Stimulated activated CD4-positive, alpha-beta T cell treated with anti-CD3 and anti-CD28 coated beads, Interleukin-1b, Interleukin-23, amount 100 ng/mL, for 4 hours (primary cell): ENCODE results near the gene BAG1.

Experiments used
- DNase-seq, 2 donors: peaks; one replicate each; pipeline ENCODE4 v3.0.0-alpha.2; 2020; ENCODE audit warnings: low read depth in 2 of 2

The BAG1 gene

DNA sequence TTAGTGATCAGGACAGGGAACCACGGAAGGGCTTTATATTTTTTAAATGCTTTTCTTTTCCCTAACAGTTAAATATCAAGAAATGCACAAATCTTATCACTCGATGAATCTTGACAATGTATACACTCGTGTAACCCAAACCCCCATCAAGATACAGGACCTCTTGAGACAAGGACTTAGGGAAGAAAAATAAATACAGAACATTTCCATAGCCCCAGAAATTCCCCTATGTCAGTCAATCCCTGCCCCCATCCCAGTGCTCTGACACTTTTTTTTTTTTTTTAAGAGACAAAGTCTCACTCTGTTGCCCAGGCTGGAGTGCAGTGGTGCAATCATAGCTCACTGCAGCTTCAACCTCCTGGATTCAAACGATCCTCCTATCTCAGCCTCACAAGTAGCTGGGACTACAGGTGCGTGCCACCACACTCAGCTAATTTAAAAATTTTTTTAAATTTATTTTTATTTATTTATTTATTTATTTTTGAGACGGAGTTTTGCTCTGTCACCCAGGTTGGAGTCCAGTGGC, 21.8 kb downstream of the BAG1 start:
- no peak for DNase-seq

DNA sequence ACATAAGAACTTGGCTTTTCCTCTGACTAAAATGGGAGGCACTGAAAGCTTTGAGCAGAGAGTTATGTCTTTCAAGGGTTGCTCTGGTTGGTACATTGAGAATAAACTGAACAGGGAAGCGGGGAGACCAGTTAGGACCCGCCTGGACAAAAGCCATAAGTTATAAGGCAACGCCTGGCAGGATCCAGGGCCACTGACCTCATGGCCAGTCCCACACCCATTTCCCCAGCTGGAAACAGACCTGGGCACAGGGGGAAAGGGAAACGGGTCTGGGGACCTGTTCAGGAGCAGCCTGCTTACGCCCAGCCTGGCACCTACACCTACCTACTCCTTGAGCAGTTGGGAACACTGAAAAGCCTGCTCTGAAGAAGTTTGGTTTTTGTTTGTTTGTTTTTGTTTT, 23.2 kb downstream of the BAG1 start:
- no peak for DNase-seq

DNA sequence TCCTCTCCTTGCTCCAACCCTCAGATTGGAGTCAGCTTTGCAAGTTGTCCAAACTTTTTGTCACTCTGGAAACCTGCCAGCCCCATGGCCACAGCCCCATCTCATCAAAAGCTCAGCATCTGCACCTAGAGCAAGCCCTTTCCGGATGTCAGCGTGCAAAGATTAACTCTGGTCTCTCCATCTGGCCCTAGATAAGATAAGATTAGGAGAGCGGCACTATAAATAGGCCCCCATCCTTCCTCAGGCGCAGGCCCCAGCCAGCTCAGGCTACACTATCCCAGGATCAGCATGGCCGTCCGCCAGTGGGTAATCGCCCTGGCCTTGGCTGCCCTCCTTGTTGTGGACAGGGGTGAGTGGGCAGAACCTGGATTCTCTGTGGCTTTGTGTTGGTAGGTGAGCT, 24.6 kb downstream of the BAG1 start, which contains the start of gene SPINK4:
TSS of gene SPINK4 (plus strand) at position 247 of the 400 bp plus-strand sequence. CDS start at position 289, 42 bp downstream.
- DNase-seq = no peak

DNA sequence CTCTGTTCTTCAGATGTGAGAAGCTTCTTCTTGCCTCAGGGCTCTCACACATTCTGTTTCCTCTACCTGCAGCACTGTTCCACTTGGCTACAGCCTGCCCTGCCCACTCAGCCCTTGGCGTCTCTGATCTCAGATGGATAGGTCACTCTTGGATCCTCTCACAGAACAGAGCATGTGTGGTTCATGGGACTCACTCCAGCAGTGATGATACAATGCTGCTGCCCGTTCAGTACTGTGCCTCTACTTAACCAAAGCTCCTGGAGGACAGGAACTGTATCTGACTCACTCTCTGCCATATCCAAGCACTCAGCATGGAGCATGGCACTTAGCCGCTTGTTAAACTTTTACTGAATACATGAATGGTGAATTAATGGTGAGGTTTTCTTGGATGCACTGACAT, 27.9 kb downstream of the BAG1 start:
- no peak for DNase-seq

DNA sequence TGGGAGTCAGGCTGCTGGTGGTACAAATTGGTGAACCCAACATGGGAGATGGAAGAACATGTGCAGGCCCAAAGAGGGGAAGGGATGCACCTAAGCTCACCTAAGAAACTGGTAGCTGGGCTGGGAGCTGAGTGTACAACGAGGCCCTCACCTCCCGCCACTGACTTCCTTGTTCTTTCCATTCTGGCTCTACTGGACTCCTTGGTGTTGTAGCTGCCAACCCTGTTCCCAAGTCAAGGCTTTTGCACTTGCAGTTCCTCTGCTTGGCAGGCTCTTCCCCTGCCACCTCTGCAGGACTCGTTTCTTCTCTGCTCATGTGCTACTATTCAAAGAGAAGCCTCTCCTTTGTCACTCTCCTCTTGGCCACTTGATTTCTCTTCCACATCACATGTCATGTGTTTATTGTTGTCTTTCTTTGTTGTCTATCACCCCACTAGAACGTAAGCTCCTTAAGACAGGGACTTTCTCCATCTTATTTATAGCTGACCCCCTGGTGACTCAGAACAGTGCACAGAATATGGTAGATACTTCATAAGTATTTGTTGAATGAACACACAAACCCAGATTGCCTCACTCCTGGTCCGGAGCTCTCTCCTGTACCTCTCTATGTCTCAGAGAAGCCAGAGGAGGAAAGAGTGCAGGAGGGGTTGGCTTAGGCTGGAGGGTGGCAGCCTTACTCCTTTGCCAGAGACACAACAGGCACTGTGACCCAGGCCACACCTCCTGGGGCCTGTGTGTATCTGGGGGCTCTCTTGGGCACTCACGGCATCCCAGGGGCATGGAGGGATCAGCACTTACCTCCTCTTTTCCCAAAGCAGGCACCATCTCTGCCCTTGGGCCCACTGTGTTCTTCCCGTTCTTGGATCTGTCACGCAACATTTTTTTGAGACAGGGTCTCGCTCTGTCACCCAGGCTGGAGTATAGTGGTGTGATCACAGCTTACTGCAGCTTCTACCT, 29.7 kb downstream of the BAG1 start:
- no peak for DNase-seq

DNA sequence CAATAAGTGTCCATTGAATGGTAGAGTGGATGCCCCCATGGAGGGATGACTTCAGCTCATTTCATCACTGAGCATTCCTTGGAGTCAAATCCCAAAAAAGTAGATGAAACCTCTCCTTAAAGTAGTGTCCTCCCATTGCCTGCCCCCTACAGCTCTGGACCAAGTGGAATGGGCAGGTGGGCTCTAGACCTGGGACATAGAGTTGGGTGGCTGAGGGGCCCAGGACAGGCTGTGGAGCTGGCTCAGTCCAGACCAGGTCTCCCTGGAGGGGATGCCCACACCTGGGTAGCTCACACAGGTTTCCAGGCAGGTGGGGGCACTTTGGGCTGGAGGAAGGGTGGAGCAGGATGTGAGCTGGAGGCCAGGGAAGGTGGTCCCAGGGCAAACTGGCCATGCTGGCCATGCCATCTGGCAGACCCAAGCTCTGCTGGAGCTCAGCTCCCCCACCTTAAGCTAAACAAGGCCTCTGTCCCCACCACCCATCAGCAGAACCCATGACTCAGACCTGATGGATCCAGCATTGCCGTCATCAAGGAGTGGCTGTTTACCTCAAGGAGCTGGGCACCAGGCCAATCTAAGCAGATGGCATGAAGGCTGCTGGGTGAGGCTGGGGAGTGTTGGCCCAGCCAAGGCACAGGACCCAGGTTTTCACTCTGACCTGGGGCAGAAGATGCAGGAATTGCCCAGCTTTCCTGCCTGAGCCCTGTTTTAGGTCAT, 30.7 kb downstream of the BAG1 start:
- DNase-seq = no peak

DNA sequence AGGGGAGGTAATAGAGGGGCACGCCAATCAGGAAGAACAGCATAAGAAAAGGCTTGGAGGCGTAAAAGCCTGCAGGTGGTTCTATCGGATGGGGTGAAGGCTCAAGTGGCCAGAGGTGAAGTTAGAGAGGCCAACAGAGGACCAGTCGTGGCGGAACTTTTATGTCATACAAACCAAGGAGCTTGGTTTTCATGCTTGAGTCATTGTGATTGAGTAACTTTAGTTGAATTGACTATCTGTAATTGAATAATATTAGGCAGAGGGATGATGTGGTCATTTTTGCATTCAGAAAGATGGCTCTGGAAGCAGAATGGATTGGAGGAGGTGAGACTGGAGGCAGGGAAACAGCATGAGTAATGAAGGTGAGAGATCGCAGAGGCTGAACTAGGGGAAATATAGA, 31.7 kb downstream of the BAG1 start:
- DNase-seq = no peak

DNA sequence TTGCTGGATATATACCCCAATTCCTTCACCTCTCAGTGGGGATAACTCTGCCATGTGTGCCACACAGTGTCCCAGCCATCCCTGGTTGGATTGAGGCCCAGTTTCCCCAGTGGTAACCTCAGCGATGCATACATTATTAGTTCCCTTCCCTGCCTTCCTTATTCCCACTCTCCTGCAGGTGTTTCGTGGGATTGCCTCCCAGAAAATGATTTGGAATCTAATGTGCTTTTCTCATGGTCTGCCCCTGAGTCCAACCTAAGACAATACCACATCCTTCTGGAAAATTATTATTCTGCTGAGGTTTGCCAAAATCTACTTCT, 32.9 kb downstream of the BAG1 start:
- DNase-seq = no peak

DNA sequence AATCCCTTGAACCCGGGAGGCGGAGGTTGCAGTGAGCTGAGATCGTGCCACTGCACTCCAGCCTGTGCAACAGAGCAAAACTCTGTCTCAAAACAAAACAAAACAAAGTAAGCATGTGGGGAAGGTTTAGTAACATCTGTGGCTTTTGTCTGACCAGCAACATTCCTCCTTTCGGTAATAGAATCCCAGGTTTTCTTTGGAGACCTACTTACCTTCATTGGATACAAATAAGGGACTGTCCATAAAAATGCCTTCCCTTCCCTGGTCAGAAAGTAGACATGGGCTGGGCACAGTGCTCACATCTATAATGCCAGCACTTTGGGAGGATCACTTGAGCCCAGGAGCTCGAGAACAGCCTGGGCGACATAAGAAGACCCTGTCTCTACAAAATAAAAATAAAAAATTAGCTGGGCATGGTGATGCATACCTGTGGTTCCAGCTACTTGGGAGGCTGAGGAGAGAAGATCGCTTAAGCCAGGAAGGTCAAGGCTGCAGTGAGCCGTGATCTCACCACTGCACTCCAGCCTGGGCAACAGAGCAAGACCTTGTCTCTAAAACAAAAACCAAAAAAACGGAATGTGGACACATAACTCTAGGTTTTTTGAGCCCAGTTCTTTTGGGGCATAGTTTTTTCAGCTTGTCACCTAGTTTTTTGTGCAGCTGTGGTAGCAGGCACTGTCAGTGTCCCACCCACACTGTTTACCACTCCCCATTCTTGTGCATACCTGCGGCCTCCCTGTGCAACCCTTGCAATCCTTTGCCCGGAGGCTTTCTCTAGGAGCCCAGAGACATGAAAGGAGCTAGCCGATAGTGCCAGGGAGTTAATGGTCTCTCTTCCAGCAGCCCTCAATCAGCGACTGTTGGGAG, 33.5 kb downstream of the BAG1 start:
- no peak for DNase-seq

DNA sequence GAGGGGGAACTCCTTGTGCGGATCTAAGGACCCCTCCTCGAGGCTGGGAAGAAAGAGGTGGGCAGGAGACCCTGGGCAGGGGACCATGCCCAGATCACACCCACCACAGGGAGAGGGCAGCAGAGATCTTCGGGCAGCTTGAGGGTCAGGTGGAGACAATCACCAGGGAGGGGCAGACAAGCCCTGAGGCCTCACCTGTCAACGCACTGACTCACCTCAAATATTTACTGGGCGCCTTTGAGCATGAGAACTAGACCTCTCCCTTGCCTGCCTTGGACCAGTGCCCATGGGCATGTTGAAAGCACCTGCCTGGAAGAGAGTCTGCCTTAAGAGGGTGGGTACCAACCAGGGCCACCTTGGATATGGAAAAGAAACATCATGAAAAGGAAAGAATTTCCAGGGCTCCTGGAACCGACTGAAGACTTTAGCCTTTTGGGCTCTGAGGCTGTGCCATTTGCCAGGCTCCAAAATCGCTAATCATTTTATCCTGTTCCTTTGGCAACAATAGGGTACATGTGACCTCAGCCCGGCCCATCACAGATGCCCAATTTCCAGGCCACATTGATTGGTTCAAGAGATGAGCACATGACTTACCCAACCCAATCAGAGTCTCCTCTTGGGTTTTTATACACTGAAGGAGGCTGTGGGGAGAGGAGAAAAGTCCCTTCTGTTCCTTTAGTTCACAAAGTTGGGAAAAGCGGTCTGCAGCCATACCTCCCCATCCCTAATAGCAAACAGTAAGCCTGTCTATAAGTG, 35.0 kb downstream of the BAG1 start:
- no peak for DNase-seq

DNA sequence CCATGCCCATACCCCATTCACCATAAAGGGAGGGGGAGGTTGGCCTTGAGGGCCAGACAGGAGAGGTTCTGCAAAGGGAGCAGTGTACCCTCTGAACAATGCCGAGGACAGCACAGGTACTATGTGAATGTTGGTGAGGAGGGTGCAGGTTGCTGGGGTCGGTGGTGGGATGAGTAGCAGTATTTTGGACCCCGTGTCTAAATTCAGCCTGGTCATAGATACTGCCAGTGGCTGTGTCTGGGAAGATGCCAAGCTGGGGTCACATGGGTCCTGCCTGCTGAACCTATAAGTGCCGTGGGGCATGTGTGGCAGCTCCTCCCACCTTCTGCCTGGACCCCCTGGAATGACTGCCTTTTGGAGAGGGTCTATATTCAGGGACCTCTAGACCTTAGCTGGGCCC, 35.9 kb downstream of the BAG1 start:
- DNase-seq = no peak

DNA sequence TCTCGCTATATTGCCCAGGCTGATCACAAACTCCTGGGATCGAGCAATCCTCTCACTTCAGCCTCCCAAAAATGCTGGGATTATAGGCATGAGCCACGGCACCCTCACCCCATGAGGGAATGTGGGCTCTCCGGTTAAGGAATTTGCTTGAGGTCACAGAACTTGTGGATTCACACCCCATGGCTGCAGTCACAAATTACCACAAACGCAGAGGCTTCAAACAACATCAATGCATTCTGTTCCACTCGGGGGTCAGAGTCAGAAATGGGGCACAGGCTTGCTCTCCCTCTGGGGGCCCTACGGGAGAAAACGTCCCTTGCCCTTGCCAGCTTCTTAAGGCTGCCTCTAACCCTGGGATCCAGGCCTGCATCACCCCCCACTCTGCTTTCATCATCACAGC, 36.8 kb downstream of the BAG1 start:
- no peak for DNase-seq

DNA sequence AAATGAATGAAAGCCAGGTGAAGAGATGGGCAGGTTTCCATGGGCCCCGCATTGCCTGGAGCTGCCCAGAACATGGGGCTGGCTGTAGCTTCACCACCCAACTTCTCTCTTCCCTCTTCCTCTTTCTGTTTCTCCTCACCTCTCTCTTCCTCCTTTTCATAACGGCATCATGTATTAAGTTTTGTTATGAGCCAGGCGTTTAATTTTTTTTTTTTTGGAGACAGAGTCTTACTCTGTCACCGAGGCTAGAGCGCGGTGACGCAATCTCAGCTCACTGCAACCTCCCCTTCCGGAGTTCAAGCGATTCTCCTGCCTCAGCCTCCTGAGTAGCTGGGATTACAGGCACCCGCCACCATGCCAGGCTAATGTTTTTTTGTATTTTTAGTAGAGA, 37.5 kb downstream of the BAG1 start:
- no peak for DNase-seq

DNA sequence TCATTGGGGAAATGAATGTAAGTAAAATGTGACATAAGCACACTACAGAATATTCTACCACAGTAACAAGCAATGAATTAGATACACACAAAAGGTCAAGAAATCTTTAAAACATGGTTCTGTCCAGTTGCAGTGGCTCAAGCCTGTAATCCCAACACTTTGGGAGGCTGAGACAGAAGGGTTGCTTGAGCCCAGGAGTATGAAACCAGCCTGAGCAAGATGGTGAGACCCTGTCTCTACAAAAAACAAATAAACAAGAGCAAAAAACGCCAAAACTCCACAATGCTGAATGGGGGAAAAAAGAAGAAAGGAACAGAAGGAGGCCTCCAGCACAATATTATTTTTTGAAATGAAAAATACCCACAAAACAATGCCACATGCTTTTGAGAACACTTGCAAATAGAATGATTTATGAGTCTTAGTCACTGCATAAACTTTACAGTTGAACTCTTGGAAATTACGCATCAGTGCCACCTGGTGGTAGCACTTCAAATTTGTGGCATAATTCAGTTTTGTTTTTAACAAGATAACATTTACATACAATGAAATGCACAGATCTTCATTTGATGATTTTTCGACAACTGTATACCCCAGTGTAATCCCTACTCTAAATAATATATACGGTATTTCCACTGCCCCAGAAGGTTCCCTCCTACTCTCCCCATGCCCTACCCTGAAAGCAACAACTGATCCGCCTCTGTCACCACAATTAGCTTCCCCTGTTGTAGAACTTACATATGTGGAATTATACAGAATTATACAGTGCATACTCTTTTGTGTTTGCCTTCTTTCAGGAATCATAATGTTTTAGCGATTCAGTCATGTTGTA, 39.0 kb downstream of the BAG1 start:
- peak; percentile 39 to 68 for DNase-seq

DNA sequence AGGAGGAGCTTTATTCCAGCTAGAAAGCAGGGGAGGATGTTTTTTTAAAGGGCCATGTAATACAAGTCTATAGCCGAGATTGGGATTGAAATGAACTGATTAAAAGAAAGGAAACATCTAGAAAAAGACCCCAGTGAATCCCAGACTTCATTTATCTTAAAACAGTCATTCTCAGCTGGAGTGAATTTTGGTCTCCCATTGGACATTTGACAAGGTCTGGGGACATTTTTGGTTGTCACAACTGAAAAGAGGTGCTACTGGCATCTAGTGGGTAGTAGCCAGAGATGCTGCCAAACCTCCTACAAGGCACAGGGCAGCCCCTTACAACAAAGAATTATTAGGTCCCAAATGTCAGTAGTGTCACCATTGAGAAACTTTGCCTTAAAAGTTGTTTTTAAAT, 40.8 kb downstream of the BAG1 start:
- no peak for DNase-seq

DNA sequence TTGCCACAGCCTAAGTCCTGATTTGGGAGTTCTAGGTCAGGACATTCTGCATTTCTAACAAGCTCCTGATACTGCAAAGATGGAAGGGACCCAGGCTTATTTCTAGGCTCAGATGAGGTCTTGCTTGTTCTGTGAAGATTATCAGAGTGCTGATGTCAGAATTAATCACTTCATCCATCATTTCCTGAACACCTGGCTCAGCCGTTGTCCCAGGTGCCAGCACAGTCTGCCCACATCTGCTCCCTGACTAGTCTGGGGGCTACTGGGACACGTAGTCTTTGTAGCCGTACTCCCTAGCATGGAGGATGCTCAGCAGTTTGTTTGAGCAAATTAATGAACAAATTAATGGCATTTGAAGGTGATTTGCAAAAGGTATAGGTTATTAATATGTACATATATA, 42.5 kb downstream of the BAG1 start:
- DNase-seq = no peak

DNA sequence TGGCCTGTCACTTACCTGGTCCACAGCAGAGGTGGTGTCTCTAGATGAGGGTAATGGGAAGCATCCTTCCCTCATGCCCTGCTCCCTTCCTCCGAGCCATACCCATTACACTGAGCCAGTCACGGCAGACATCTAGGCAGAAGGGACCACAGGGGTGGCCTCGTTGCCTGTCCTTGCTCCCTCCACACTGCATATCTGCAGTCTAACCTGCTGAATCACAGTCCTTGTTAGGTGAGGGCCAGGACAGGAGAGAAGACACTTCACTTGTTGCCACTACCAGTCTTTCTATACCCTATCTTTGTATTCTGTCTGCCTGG, 43.0 kb downstream of the BAG1 start:
- DNase-seq = no peak

DNA sequence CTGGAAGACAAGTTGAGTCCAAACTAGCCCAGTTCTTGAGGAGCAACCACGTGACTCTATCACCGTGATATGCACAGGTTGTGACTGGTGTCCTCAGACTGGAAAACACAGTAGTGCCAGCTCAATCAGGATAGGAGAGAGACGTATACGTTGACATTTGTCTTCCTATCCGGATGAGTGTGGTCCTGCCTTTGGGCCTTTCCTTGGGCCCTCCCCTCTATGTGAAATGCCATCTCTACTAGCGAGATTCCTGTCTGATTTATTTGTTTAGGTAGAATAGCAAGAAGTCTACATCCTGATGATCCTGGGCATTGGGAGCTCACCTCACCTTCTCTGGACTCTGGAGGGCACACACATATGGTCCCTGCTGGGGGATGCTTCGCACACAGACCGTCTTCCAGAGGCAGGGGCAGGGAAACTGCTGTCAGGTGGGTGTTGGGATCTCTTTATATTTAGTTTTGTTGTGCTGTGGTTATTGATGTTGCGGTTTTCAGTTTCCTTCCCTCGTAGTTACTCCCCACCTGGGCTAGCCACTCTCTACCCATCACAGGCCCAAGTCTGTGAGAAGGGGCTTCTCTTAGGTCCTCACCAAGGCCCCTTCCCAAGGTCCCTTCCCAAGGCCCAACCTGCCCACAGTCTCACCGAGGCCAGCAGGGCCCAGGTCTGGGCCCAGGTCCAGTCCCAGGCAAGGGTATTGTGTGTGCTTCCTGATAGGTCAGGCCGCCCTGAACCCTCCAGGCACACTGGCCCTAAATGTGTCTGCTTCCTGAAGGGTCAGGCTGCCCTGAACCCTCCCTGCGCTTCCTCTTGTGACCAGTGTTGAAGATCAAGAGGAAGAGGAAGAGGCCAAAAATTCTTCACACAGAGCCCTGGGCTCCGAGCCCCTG, 43.6 kb downstream of the BAG1 start:
- DNase-seq = no peak

DNA sequence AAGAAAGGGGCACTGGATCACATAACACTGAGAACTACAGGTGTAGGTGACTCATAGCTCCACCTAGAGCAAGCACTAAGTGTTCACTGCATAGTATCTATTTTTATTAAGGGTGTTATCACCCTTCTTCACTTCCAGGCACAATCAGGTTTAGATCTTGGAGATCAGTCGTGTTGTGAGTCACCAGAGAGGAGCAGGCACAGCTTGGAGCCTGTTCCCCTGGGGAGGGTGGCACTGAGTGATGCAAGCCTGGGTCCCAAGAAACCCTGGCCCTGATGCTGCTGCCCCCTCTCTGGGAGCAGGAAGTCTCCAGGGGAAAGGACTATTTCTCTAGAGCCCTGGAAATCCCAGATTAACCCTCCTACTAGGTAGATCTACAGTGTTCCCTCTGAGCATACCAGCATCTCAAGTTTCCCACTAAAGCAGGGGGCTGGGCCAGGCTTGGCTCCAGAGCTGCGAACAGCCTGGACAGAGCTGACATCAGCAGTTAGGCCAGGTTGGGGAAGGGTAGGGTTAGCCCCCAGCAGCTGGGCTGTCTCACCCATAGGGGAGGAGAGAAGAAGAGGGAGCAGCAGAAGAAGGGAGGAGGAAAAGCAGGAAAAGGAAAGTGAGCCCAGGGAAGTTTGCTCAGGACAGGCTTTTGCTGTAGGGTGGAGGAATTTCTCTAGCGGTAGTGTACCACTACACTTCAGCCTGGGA, 52.7 kb downstream of the BAG1 start:
- DNase-seq = no peak
